Measurements from ENCODE around the gene GRIA1.

- no peak for TF ChIP-seq EP300 (IDR thresholded peaks at IDR 0.05)
- TF ChIP-seq POLR2A (IDR thresholded peaks at IDR 0.05; ENCODE audit: low read depth) = no peak
- TF ChIP-seq CTCF (IDR thresholded peaks at IDR 0.05) = no peak
Measured at GRCh38 chr5:153746440-153746839, 256.0 kb downstream of the GRIA1 start.
